ENCODE results near the gene SLC22A2.

The SLC22A2 gene

GRCh38 chr6:160284575-160284974, 26.0 kb upstream of the SLC22A2 start:
- ATAC-seq (ENCODE audit: insufficient read depth, low read depth) (no peak), DNase-seq (no peak)
- H3K9me3 ChIP-seq (ENCODE audit: insufficient read depth, low read length, severe bottlenecking), result no peaks in the 10 kb centered on the region

GRCh38 chr6:160282444-160282843, 23.8 kb upstream of the SLC22A2 start:
- no peak overlapping the region for H3K4me2 ChIP-seq (ENCODE audit: insufficient read depth, low read length)
- no peaks in the 10 kb centered on the region for H3K27me3 ChIP-seq (ENCODE audit: insufficient read depth, low read length, poor library complexity)
- no peaks in the 10 kb centered on the region for H3K79me2 ChIP-seq (ENCODE audit: insufficient read depth, low read length)
- DNase-seq, result no peak
- no peak overlapping the region for H3K27ac ChIP-seq (ENCODE audit: low read length)
- H3K36me3 ChIP-seq (ENCODE audit: insufficient read depth, low read length), result no peaks in the 10 kb centered on the region
- no peak for ATAC-seq (ENCODE audit: insufficient read depth, low read depth)
- TF ChIP-seq CTCF (IDR thresholded peaks at IDR 0.05; ENCODE audit: borderline replicate concordance, extremely low read depth, low read length, poor library complexity, severe bottlenecking) (no peak), EZH2 (IDR thresholded peaks at IDR 0.05; ENCODE audit: borderline replicate concordance, low read depth, low read length, severe bottlenecking) (no peak)
- no peak overlapping the region for H2AFZ ChIP-seq (ENCODE audit: low read depth, low read length)
- no peaks in the 10 kb centered on the region for H3K4me1 ChIP-seq (ENCODE audit: insufficient read depth, low read length)
- H3K9ac ChIP-seq (ENCODE audit: low read depth, low read length), result no peak overlapping the region
- no peaks in the 10 kb centered on the region for H3K9me3 ChIP-seq (ENCODE audit: insufficient read depth, low read length, severe bottlenecking)
- no peak overlapping the region for H3K4me3 ChIP-seq (ENCODE audit: low read depth in 1 of 2, low read length in 2 of 2)
- no peaks in the 10 kb centered on the region for H4K20me1 ChIP-seq (ENCODE audit: insufficient read depth, low read length)

More at GRCh38 chr6:160284575-160284974, 26.0 kb upstream of the SLC22A2 start:
- no peak overlapping the region for H3K4me2 ChIP-seq (ENCODE audit: insufficient read depth, low read length)
- H3K4me1 ChIP-seq (ENCODE audit: insufficient read depth, low read length), result no peaks in the 10 kb centered on the region
- TF ChIP-seq CTCF (IDR thresholded peaks at IDR 0.05; ENCODE audit: borderline replicate concordance, extremely low read depth, low read length, poor library complexity, severe bottlenecking) (no peak), EZH2 (IDR thresholded peaks at IDR 0.05; ENCODE audit: borderline replicate concordance, low read depth, low read length, severe bottlenecking) (no peak)
- no peak overlapping the region for H2AFZ ChIP-seq (ENCODE audit: low read depth, low read length)
- H3K27ac ChIP-seq (ENCODE audit: low read length), result no peak overlapping the region
- no peak overlapping the region for H3K4me3 ChIP-seq (ENCODE audit: low read depth in 1 of 2, low read length in 2 of 2)
- H3K9ac ChIP-seq (ENCODE audit: low read depth, low read length), result no peak overlapping the region
- no peaks in the 10 kb centered on the region for H4K20me1 ChIP-seq (ENCODE audit: insufficient read depth, low read length)
- no peaks in the 10 kb centered on the region for H3K27me3 ChIP-seq (ENCODE audit: insufficient read depth, low read length, poor library complexity)
- H3K79me2 ChIP-seq (ENCODE audit: insufficient read depth, low read length), result no peaks in the 10 kb centered on the region
- H3K36me3 ChIP-seq (ENCODE audit: insufficient read depth, low read length), result no peaks in the 10 kb centered on the region

- Histone ChIP-seq H3K27me3 (ENCODE audit: insufficient read depth, low read length, poor library complexity) (no peaks in the 10 kb centered on the region), H3K79me2 (ENCODE audit: insufficient read depth, low read length) (no peaks in the 10 kb centered on the region), H3K9me3 (ENCODE audit: insufficient read depth, low read length, severe bottlenecking) (no peaks in the 10 kb centered on the region), H3K4me3 (ENCODE audit: low read depth in 1 of 2, low read length in 2 of 2) (no peak overlapping the region), H3K27ac (ENCODE audit: low read length) (no peak overlapping the region), H4K20me1 (ENCODE audit: insufficient read depth, low read length) (no peaks in the 10 kb centered on the region), H3K4me2 (ENCODE audit: insufficient read depth, low read length) (no peak overlapping the region), H3K4me1 (ENCODE audit: insufficient read depth, low read length) (no peaks in the 10 kb centered on the region), H2AFZ (ENCODE audit: low read depth, low read length) (no peak overlapping the region), H3K9ac (ENCODE audit: low read depth, low read length) (no peak overlapping the region), H3K36me3 (ENCODE audit: insufficient read depth, low read length) (no peaks in the 10 kb centered on the region)
- DNase-seq, result no peak
- no peak for ATAC-seq (ENCODE audit: insufficient read depth, low read depth)
- TF ChIP-seq EZH2 (IDR thresholded peaks at IDR 0.05; ENCODE audit: borderline replicate concordance, low read depth, low read length, severe bottlenecking), result no peak
- TF ChIP-seq CTCF (IDR thresholded peaks at IDR 0.05; ENCODE audit: borderline replicate concordance, extremely low read depth, low read length, poor library complexity, severe bottlenecking), result no peak
Observed at GRCh38 chr6:160279850-160280249, 21.2 kb upstream of the SLC22A2 start.

- no peaks in the 10 kb centered on the region for H4K20me1 ChIP-seq (ENCODE audit: insufficient read depth, low read length)
- H3K27me3 ChIP-seq (ENCODE audit: insufficient read depth, low read length, poor library complexity), result no peaks in the 10 kb centered on the region
- no peak for TF ChIP-seq CTCF (IDR thresholded peaks at IDR 0.05; ENCODE audit: borderline replicate concordance, extremely low read depth, low read length, poor library complexity, severe bottlenecking)
- TF ChIP-seq EZH2 (IDR thresholded peaks at IDR 0.05; ENCODE audit: borderline replicate concordance, low read depth, low read length, severe bottlenecking), result no peak
- no peaks in the 10 kb centered on the region for H3K9me3 ChIP-seq (ENCODE audit: insufficient read depth, low read length, severe bottlenecking)
- no peaks in the 10 kb centered on the region for H3K36me3 ChIP-seq (ENCODE audit: insufficient read depth, low read length)
- H3K27ac ChIP-seq (ENCODE audit: low read length), result no peak overlapping the region
- no peak overlapping the region for H2AFZ ChIP-seq (ENCODE audit: low read depth, low read length)
- no peak overlapping the region for H3K4me2 ChIP-seq (ENCODE audit: insufficient read depth, low read length)
- no peaks in the 10 kb centered on the region for H3K79me2 ChIP-seq (ENCODE audit: insufficient read depth, low read length)
- DNase-seq (no peak), ATAC-seq (ENCODE audit: insufficient read depth, low read depth) (no peak)
- H3K9ac ChIP-seq (ENCODE audit: low read depth, low read length), result no peak overlapping the region
- no peaks in the 10 kb centered on the region for H3K4me1 ChIP-seq (ENCODE audit: insufficient read depth, low read length)
- no peak overlapping the region for H3K4me3 ChIP-seq (ENCODE audit: low read depth in 1 of 2, low read length in 2 of 2)
Observed at GRCh38 chr6:160278786-160279310, 20.2 kb upstream of the SLC22A2 start.

All from DND-41 (cell line).